Fibroblast of pulmonary artery (primary cell): ENCODE measurements around the gene ADRB2.

ENCODE experiments used
- DNase-seq: peaks from one replicate; pipeline ENCODE4 v3.0.0-alpha.2; 2010; ENCODE audit warnings: low read depth
- H3K4me3 ChIP-seq: replicated peaks from 2 replicates; pipeline ENCODE4 v1.5.1; 2011; ENCODE audit warnings: low read depth, mild to moderate bottlenecking, control low read depth, low read length, moderate library complexity
- CTCF ChIP-seq: IDR thresholded peaks from 2 replicates; pipeline ENCODE4 v1.5.1; 2011; ENCODE audit warnings: mild to moderate bottlenecking, control low read depth, low read length, inconsistent platforms; ENCODE audit errors: missing control alignments

Gene ADRB2

GRCh38 chr5:148788636-148789035 is 37.8 kb upstream of the ADRB2 start:
- H3K4me3 ChIP-seq, result no peak overlapping the region
- no peak for DNase-seq
- TF ChIP-seq CTCF, result no peak

GRCh38 chr5:148790545-148791333 is 35.7 kb upstream of the ADRB2 start:
- TF ChIP-seq CTCF, result no peak
- no peak overlapping the region for H3K4me3 ChIP-seq
- DNase-seq, result no peak

- H3K4me3 ChIP-seq, result no peak overlapping the region
- TF ChIP-seq CTCF, result no peak
- no peak for DNase-seq
Observed at GRCh38 chr5:148791334-148791667, 35.1 kb upstream of the ADRB2 start.

GRCh38 chr5:148791696-148792095 is 34.7 kb upstream of the ADRB2 start:
- no peak for DNase-seq
- TF ChIP-seq CTCF, result no peak
- H3K4me3 ChIP-seq, result no peak overlapping the region

GRCh38 chr5:148792744-148793143 is 33.7 kb upstream of the ADRB2 start:
- no peak overlapping the region for H3K4me3 ChIP-seq
- TF ChIP-seq CTCF, result no peak
- no peak for DNase-seq

- H3K4me3 ChIP-seq, result no peak overlapping the region
- TF ChIP-seq CTCF, result no peak
- no peak for DNase-seq
Observed at GRCh38 chr5:148793261-148793660, 33.1 kb upstream of the ADRB2 start.

GRCh38 chr5:148794275-148794674 is 32.1 kb upstream of the ADRB2 start:
- DNase-seq, result peak; percentile 60
- no peak overlapping the region for H3K4me3 ChIP-seq
- TF ChIP-seq CTCF, result no peak
